Nephron progenitor cell (in vitro differentiated cells): ENCODE data around the gene LLGL1.

Experiments used
- DNase-seq: peaks from one replicate; pipeline ENCODE4 v3.0.0; 2021
- H3K27ac Mint-ChIP-seq: 2 replicates; pipeline ENCODE4 v1.8.0; 2021; ENCODE audit warnings: mild to moderate bottlenecking, moderate library complexity, mixed read lengths
- H3K27me3 Mint-ChIP-seq: 2 replicates; pipeline ENCODE4 v1.8.0; 2021; ENCODE audit warnings: mild to moderate bottlenecking, low read depth, mixed read lengths; ENCODE audit not compliant: poor library complexity
- H3K36me3 Mint-ChIP-seq: 2 replicates; pipeline ENCODE4 v1.8.0; 2021; ENCODE audit warnings: low read depth, mixed read lengths
- H3K4me1 Mint-ChIP-seq: 2 replicates; pipeline ENCODE4 v1.8.0; 2021; ENCODE audit warnings: mixed read lengths
- H3K4me3 Mint-ChIP-seq: 2 replicates; pipeline ENCODE4 v1.8.0; 2021; ENCODE audit warnings: mild to moderate bottlenecking, moderate library complexity, mixed read lengths
- H3K9me3 Mint-ChIP-seq: 2 replicates; pipeline ENCODE4 v1.8.0; 2021; ENCODE audit warnings: mild to moderate bottlenecking, moderate library complexity, mixed read lengths
- CTCF ChIP-seq: fragments of 200-600 bp; sonication (generic); IDR thresholded peaks from 2 replicates; pipeline ENCODE4 v1.5.0; 2021; ENCODE audit warnings: antibody characterized with exemption

Gene LLGL1

GRCh38 chr17:18256776-18257175, 31.3 kb downstream of the LLGL1 start:
- H3K27me3 Mint-ChIP-seq = peaks cover 3% of the 10 kb centered on the region
- H3K9me3 Mint-ChIP-seq = no peaks in the 10 kb centered on the region
- no peak for DNase-seq
- TF ChIP-seq CTCF = no peak
- no peak overlapping the region for H3K27ac Mint-ChIP-seq
- H3K36me3 Mint-ChIP-seq = no peaks in the 10 kb centered on the region
- H3K4me3 Mint-ChIP-seq = no peak overlapping the region
- peaks cover 34% of the 10 kb centered on the region for H3K4me1 Mint-ChIP-seq

- peaks cover 3% of the 10 kb centered on the region for H3K27me3 Mint-ChIP-seq
- no peaks in the 10 kb centered on the region for H3K9me3 Mint-ChIP-seq
- H3K4me3 Mint-ChIP-seq = peak overlapping the region; percentile 94
- H3K36me3 Mint-ChIP-seq = no peaks in the 10 kb centered on the region
- no peak for TF ChIP-seq CTCF
- peak overlapping the region; percentile 26 for H3K27ac Mint-ChIP-seq
- H3K4me1 Mint-ChIP-seq = peaks cover 38% of the 10 kb centered on the region
- DNase-seq = peak; percentile 57
Measured at GRCh38 chr17:18257268-18257981, 32.0 kb downstream of the LLGL1 start.

GRCh38 chr17:18257982-18258355, 32.5 kb downstream of the LLGL1 start:
- Mint-ChIP-seq H3K4me3 (peak overlapping the region; percentile 94), H3K27ac (peak overlapping the region; percentile 26), H3K9me3 (no peaks in the 10 kb centered on the region), H3K27me3 (peaks cover 3% of the 10 kb centered on the region), H3K36me3 (peaks cover under 1% of the 10 kb centered on the region), H3K4me1 (peaks cover 38% of the 10 kb centered on the region)
- DNase-seq = peak; percentile 70
- TF ChIP-seq CTCF = no peak

- H3K4me1 Mint-ChIP-seq = peaks cover 42% of the 10 kb centered on the region
- no peaks in the 10 kb centered on the region for H3K9me3 Mint-ChIP-seq
- peak; percentile 64 for DNase-seq
- H3K36me3 Mint-ChIP-seq = peaks cover 6% of the 10 kb centered on the region
- peaks cover 3% of the 10 kb centered on the region for H3K27me3 Mint-ChIP-seq
- TF ChIP-seq CTCF = no peak
- peak within 1 kb of the TSS; percentile 94 for H3K4me3 Mint-ChIP-seq
- peak within 1 kb of the TSS; percentile 26 for H3K27ac Mint-ChIP-seq
Measured at GRCh38 chr17:18258356-18259038, 33.1 kb downstream of the LLGL1 start, which contains the start of gene FLII. Gene FLII (minus strand): TSS chr17:18258738. CDS start chr17:18258690, 48 bp downstream.

GRCh38 chr17:18259621-18260331, 34.3 kb downstream of the LLGL1 start:
- H3K27me3 Mint-ChIP-seq = no peaks in the 10 kb centered on the region
- peak overlapping the region; percentile 84 for H3K4me3 Mint-ChIP-seq
- TF ChIP-seq CTCF = no peak
- H3K36me3 Mint-ChIP-seq = peaks cover 6% of the 10 kb centered on the region
- DNase-seq = no peak
- H3K9me3 Mint-ChIP-seq = no peaks in the 10 kb centered on the region
- H3K4me1 Mint-ChIP-seq = peaks cover 42% of the 10 kb centered on the region
- H3K27ac Mint-ChIP-seq = no peak overlapping the region
